Inferior parietal cortex (tissue), 1 donor: ENCODE results near the gene NENF.

Experiments
- DNase-seq: peaks from one replicate; pipeline ENCODE4 v3.0.0-alpha.2; 2016; ENCODE audit errors: extremely low spot score

The NENF gene

DNA sequence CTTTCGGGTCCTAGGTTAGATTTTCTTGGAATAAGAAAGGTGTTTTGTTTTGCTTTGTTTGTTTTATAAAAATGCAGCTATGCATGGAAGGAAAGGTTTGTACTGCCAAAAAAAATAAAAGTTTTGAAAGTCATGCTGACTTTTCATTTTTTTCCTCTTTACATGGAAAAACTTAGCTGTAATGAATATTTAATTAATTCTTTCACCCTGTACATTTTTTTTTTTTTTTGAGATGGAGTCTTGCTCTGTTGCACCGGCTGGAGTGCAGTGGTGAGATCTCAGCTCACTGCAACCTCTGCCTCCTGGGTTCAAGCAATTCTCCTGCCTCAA is 48.7 kb downstream of the NENF start:
- DNase-seq, result no peak

- DNase-seq, result no peak
These were observed 49.4 kb downstream of the NENF start for GRCh38 chr1:212482006-212482636.

- no peak for DNase-seq
These were observed 50.1 kb downstream of the NENF start for GRCh38 chr1:212482637-212483441.

GRCh38 chr1:212484701-212485570 is 52.2 kb downstream of the NENF start:
- no peak for DNase-seq

DNA sequence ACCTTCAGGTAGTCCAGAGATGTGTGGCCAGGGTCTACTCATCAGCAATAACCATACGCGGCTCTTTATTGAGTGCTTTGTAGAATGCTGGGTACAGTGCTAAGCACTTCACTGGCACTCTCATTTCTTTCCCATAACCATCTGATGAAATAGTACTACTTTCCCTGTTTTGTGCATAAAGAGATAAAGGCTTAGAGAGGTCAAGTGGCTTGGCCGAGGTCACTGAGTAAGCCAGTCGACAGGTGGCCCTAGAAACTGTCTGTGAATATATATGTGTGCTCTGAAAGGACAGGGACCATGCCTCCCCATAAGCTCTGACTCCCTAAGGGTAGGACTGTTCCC is 52.8 kb downstream of the NENF start:
- no peak for DNase-seq

DNA sequence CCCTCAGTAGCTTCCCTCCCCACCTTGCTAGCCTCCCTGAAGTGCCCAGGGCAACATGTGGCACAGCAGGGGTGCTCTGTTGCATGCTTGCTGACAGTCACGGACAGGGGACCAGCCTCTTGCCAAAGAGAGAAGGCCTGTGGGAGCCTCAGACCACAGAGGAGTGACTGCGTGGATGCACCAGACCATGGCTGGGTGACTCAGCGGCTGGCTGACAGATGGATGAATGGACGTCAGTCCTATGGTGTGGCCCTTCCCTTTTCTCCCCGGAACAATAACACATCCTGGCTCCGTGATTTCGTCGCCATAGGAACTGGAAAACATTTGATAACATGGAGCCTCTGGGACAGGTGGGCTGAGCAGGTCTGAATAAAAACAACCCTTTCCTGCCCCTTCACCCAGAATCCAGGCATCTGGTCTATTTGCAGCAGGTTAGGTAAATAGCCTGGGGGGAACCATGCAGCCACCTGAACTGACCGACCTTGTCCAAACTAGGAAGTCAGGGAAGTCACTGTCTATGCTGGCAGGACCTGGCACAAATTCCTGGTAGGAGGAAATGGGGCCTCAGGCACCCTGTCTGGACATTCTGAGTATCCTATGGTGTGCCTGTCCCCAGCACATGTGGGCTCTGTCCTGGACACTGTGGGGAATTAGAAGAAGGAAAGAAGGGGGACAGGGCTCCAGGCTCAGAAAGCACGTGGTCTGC is 53.3 kb downstream of the NENF start:
- DNase-seq, result no peak

DNA sequence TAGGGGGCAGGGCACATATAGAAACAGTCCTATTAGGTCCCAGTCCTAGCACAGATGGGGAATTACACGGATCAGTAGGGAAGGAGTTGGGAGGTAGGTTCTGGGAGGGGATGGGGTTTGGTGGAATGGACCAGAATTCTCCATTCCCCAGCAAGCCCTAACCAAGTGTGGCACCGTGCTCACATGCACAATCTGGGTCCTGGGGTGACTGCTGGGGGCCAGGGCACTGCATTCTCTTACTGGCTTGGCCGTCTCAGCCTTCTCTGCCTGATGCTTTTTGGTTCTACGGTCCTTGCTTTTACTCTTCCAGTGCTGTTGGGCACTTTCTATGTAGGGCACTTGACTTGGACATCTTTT is 53.9 kb downstream of the NENF start:
- no peak for DNase-seq

DNA sequence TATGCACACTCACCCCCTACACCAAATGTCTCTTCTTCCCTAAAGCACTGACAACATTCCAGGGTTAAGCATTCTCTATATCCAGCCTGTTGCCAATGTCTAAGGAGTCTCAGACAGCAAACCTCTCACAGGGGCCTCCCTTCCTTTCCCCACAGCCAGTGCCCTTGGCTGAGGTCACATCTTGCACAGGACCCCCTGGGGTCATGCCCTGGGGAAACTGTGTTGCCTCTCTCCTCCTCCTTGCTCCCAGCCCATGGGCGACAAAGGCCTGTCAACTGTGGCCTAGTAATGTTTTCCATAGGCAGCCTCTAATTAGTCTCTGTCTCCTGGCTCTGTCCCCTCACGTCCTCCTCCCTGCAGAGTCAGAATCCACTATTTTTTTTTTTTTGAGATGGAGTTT is 54.6 kb downstream of the NENF start:
- DNase-seq, result no peak

DNA sequence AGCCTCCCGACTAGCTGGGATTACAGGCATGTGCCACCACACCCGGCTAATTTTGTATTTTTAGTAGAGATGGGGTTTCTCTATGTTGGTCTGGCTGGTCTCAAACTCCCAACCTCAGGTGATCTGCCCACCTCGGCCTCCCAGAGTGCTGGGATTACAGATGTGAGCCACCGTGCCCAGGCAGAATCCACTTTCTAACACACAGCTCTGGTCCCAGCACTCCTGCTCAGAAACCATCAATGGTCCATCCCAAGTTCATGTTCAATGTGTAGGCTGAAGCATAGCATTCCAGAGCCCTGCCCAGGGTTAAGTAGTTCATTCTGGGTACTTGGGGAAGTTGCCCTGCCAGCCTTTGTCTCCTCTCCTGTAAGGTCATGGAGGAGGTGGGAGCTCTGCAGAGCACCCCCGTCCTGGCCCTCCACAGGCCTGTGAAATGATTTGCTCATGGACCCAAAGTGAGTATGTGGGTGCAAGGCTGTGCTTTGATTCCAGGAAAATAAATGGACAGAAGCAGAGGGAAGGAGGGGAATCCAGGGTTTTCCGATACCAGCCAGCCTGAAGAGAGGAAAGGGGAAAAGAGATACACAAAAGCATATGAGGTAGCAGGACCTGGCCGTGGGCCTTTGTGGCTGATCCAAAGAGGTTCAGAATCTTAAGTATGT is 55.2 kb downstream of the NENF start:
- DNase-seq, result no peak

DNA sequence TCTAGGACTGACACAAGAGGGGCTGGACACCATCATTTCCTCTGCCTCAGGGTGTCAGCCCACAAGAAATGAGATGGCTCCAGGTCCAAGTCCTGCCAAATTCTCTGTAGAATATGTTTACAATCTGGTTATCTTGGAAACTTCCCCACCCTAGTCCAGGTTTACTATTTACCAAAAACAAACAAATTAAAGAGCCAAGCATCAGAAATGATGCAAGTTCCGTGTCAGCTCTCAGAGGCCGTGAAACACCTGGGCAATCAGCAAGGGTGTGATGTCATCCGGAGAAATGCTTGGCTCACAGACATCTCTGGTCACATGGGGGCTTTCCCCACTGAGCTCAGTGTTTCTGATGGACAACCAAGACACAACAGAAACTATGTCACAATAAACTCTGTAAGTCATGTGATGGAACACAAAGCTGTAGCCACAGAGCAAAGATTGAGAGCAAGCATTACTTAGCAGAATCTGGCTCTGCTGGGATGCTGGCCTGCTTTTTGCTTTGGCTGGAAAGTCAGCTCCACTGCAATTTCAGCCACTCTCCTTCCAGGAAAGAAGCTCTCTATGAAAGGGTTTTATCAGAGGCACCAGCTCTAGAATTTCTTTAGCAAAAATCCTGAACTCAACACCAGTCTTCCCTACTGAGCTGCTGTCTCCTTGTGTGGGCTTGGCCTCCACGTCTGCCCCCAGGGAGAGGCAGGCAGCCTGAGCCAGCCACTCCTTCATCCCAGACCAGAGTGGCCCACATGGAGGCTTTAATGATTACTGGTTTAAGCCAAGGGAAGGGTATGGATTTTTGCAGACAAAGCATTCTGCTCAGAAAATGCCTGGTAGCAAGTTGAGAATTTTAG is 55.9 kb downstream of the NENF start:
- peak; percentile 66 for DNase-seq

DNA sequence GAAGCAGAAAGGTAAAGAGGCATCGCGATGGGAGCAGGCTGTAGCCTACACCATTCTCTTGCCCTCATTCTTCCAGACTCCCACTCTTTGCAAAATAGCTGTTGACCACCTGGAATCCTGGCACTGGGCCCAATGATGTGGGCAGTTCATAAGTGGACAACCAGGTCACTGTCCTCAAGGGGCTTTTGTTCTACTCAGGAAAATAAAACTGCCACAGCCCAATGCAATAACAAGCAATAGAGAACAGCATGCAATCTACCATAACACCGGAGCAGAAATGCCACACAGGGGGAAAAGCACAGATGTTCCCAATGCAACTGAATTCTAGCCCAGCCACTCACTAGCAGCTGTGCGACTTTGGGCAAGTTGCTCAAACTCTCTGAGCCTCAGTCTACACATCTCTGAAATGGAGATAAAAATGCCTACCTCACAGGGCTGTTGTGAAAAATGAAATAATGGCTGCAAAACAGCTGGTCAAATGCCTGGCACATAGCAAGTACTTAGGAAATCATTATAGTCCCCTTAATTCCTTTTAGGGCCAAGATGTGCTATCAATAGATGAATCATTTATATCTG is 56.7 kb downstream of the NENF start:
- no peak for DNase-seq

GRCh38 chr1:212490276-212490675 is 57.6 kb downstream of the NENF start:
- DNase-seq, result no peak

- DNase-seq, result no peak
These were observed 58.7 kb downstream of the NENF start for GRCh38 chr1:212491454-212491853.
